ENCODE results near the gene UBE3A.

UBE3A gene

GRCh38 chr15:25331404-25331803, 107.4 kb downstream of the UBE3A start:
- Mint-ChIP-seq H3K27me3 (ENCODE audit: low read depth) (no peaks in the 10 kb centered on the region), H3K36me3 (ENCODE audit: low read depth) (peaks cover 64% of the 10 kb centered on the region), H3K27ac (no peak overlapping the region), H3K4me1 (no peaks in the 10 kb centered on the region), H3K9me3 (peaks cover 20% of the 10 kb centered on the region), H3K4me3 (no peak overlapping the region)
- TF ChIP-seq, protein P1, sequence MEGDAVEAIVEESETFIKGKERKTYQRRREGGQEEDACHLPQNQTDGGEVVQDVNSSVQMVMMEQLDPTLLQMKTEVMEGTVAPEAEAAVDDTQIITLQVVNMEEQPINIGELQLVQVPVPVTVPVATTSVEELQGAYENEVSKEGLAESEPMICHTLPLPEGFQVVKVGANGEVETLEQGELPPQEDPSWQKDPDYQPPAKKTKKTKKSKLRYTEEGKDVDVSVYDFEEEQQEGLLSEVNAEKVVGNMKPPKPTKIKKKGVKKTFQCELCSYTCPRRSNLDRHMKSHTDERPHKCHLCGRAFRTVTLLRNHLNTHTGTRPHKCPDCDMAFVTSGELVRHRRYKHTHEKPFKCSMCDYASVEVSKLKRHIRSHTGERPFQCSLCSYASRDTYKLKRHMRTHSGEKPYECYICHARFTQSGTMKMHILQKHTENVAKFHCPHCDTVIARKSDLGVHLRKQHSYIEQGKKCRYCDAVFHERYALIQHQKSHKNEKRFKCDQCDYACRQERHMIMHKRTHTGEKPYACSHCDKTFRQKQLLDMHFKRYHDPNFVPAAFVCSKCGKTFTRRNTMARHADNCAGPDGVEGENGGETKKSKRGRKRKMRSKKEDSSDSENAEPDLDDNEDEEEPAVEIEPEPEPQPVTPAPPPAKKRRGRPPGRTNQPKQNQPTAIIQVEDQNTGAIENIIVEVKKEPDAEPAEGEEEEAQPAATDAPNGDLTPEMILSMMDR (IDR thresholded peaks at IDR 0.05; ENCODE audit: unreplicated experiment in 3 of 3): no peak

GRCh38 chr15:25329696-25330095, 109.1 kb downstream of the UBE3A start:
- H3K27ac Mint-ChIP-seq: no peak overlapping the region
- H3K36me3 Mint-ChIP-seq (ENCODE audit: low read depth): peaks cover 53% of the 10 kb centered on the region
- H3K4me3 Mint-ChIP-seq: no peak overlapping the region

GRCh38 chr15:25327686-25328085, 111.1 kb downstream of the UBE3A start:
- Mint-ChIP-seq H3K9me3 (peaks cover 4% of the 10 kb centered on the region), H3K4me1 (no peaks in the 10 kb centered on the region), H3K27me3 (ENCODE audit: low read depth) (no peaks in the 10 kb centered on the region), H3K27ac (peak overlapping the region in 1 of 3 experiments; percentile 37), H3K36me3 (ENCODE audit: low read depth) (peaks cover 53% of the 10 kb centered on the region), H3K4me3 (no peak overlapping the region)
- TF ChIP-seq, protein P1 (IDR thresholded peaks at IDR 0.05; ENCODE audit: unreplicated experiment in 3 of 3): no peak

More at GRCh38 chr15:25329696-25330095, 109.1 kb downstream of the UBE3A start:
- Mint-ChIP-seq H3K27me3 (ENCODE audit: low read depth) (no peaks in the 10 kb centered on the region), H3K4me1 (no peaks in the 10 kb centered on the region), H3K9me3 (peaks cover 10% of the 10 kb centered on the region)
- TF ChIP-seq, protein P1 (IDR thresholded peaks at IDR 0.05; ENCODE audit: unreplicated experiment in 3 of 3): no peak

DNA sequence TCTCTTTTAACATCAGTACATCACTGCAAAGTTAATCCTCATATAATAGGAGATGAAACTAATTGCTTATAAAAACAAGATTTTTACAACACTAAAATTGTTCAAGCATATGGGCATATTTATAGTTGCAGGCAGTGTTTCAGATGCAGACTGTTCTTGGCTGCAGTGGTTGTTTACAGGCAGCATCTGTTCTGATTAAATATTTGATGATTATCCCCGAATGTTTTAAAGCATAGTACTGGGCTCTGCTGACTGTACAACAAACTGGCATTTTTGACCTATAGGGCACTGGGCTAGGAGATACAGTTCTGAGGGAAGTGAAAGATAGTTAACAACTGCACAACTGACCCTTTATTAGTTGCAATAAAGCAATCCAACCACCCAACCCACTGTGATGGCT, 113.6 kb downstream of the UBE3A start:
- Mint-ChIP-seq H3K4me3 (no peak overlapping the region), H3K27ac (no peak overlapping the region), H3K36me3 (ENCODE audit: low read depth) (peaks cover 50% of the 10 kb centered on the region), H3K27me3 (ENCODE audit: low read depth) (no peaks in the 10 kb centered on the region), H3K4me1 (no peaks in the 10 kb centered on the region), H3K9me3 (peaks cover 18% of the 10 kb centered on the region)
- TF ChIP-seq, protein P1 (IDR thresholded peaks at IDR 0.05; ENCODE audit: unreplicated experiment in 3 of 3): no peak

DNA sequence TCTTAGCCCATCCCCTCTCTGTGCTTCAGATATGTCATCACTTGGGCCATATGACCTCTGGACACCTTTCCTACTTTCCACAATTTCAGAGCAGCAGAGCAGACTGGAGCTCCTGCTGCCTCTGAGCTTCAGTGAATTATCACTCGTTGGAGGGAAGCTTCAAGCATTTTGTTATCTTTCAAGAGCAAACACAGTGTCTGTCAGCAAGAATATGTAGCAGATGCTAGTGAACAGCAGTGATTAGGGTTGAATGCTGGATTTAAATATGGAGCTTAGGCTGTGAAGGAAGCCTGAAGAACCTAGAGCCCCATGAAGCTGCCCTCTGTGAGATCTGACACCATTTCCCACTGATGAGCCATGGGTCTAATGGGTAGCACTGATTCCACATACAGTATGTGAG, 115.4 kb downstream of the UBE3A start:
- peaks cover 31% of the 10 kb centered on the region for H3K9me3 Mint-ChIP-seq

DNA sequence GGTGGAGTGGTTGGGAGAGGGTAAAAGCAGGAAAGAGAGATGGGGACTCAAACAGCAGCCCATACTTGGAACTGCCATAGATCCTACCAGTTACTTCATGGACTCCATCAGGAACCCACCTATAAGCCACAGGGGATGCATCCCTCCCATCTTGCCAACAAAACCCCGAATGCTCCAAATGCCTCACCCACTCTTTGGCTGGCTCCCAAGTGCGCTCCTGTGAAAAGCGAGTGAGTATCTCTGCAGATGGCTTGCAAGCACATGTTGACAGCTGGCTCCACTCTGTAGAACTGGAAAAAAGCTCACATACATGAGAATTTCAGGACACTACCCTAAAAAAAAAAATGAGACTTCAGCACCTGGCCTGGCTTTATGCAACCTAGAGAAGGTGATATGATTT, 151.0 kb downstream of the UBE3A start:
- Mint-ChIP-seq H3K4me1 (no peaks in the 10 kb centered on the region), H3K27ac (no peak overlapping the region), H3K27me3 (ENCODE audit: low read depth) (no peaks in the 10 kb centered on the region), H3K4me3 (no peak overlapping the region), H3K36me3 (ENCODE audit: low read depth) (no peaks in the 10 kb centered on the region), H3K9me3 (peaks cover 18% of the 10 kb centered on the region)
- TF ChIP-seq, protein P1 (IDR thresholded peaks at IDR 0.05; ENCODE audit: unreplicated experiment in 3 of 3): no peak

More for the DNA sequence above, 115.4 kb downstream of the UBE3A start:
- Mint-ChIP-seq H3K4me1 (no peaks in the 10 kb centered on the region), H3K27me3 (ENCODE audit: low read depth) (no peaks in the 10 kb centered on the region), H3K36me3 (ENCODE audit: low read depth) (peaks cover 59% of the 10 kb centered on the region), H3K4me3 (no peak overlapping the region), H3K27ac (no peak overlapping the region)
- TF ChIP-seq, protein P1 (IDR thresholded peaks at IDR 0.05; ENCODE audit: unreplicated experiment in 3 of 3): no peak
